ENCODE data around the gene LY9.
A peak's percentile ranks its signal among the peaks of the same experiment; 100 is the strongest.

LY9 gene

GRCh38 chr1:160836981-160837557, 41.1 kb downstream of the LY9 start:
- no peak for DNase-seq (ENCODE audit: low read depth in 3 of 3)

GRCh38 chr1:160837558-160838205, 41.7 kb downstream of the LY9 start:
- peak; percentile 49 to 72 (median 51) for DNase-seq (ENCODE audit: low read depth in 3 of 3)

- DNase-seq (ENCODE audit: low read depth in 3 of 3), result no peak
Measured at GRCh38 chr1:160838888-160839287, 42.9 kb downstream of the LY9 start.

- no peak for DNase-seq (ENCODE audit: low read depth in 3 of 3)
Measured at GRCh38 chr1:160839746-160840145, 43.8 kb downstream of the LY9 start.

GRCh38 chr1:160841079-160841478, 45.1 kb downstream of the LY9 start:
- no peak for DNase-seq (ENCODE audit: low read depth in 3 of 3)

GRCh38 chr1:160844447-160845232, 48.7 kb downstream of the LY9 start:
- no peak for DNase-seq (ENCODE audit: low read depth in 3 of 3)

GRCh38 chr1:160846281-160846680, 50.3 kb downstream of the LY9 start:
- no peak for DNase-seq (ENCODE audit: low read depth in 3 of 3)

GRCh38 chr1:160850541-160850940, 54.6 kb downstream of the LY9 start:
- no peak for DNase-seq (ENCODE audit: low read depth in 3 of 3)

- no peak for DNase-seq (ENCODE audit: low read depth in 3 of 3)
Measured at GRCh38 chr1:160850993-160851392, 55.0 kb downstream of the LY9 start.

GRCh38 chr1:160853014-160853413, 57.0 kb downstream of the LY9 start:
- DNase-seq (ENCODE audit: low read depth in 3 of 3), result no peak

- DNase-seq (ENCODE audit: low read depth in 3 of 3), result no peak
Measured at GRCh38 chr1:160853754-160854153, 57.8 kb downstream of the LY9 start.

GRCh38 chr1:160855181-160855981, 59.4 kb downstream of the LY9 start:
- no peak for DNase-seq (ENCODE audit: low read depth in 3 of 3)

- no peak for DNase-seq (ENCODE audit: low read depth in 3 of 3)
Measured at GRCh38 chr1:160858097-160858496, 62.1 kb downstream of the LY9 start.

- no peak for DNase-seq (ENCODE audit: low read depth in 3 of 3)
Measured at GRCh38 chr1:160858507-160858906, 62.5 kb downstream of the LY9 start.

- DNase-seq (ENCODE audit: low read depth in 3 of 3), result no peak
Measured at GRCh38 chr1:160859166-160859565, 63.2 kb downstream of the LY9 start.

GRCh38 chr1:160860840-160861505, 65.0 kb downstream of the LY9 start:
- no peak for DNase-seq (ENCODE audit: low read depth in 3 of 3)

GRCh38 chr1:160862203-160863060, 66.5 kb downstream of the LY9 start, which contains the start of gene CD244:
CD244 (minus strand) TSS chr1:160862887; CDS start chr1:160862677, 210 bp downstream.
- peak in 1 of 3 experiments; percentile 48 for DNase-seq (ENCODE audit: low read depth in 3 of 3)

GRCh38 chr1:160863061-160863773, 67.2 kb downstream of the LY9 start:
- DNase-seq (ENCODE audit: low read depth in 3 of 3), result no peak

- DNase-seq (ENCODE audit: low read depth in 3 of 3), result no peak
Measured at GRCh38 chr1:160863774-160864131, 67.8 kb downstream of the LY9 start.

- DNase-seq (ENCODE audit: low read depth in 3 of 3), result no peak
Measured at GRCh38 chr1:160864173-160864572, 68.2 kb downstream of the LY9 start.
